ENCODE data around the gene TNIP1.

GRCh38 chr5:151054709-151055108 lies 26.1 kb downstream of the TNIP1 start:
- TF ChIP-seq CTCF (conservative IDR thresholded peaks at IDR 0.05 in 1 of 2, IDR thresholded peaks at IDR 0.05 in 1 of 2; ENCODE audit: extremely low read depth in 1 of 2, insufficient read depth in 1 of 2, low read depth in 1 of 2, low read length in 2 of 2) (no peak), EZH2 (IDR thresholded peaks at IDR 0.05; ENCODE audit: borderline replicate concordance, low read length) (no peak)
